ENCODE results near the gene ENAM.
A peak's percentile ranks its signal among the peaks of the same experiment; 100 is the strongest.
"Not testable (repeated sequence)": the region's sequence is repeated elsewhere in the genome, so short reads cannot be mapped to it uniquely, and the experiment has no call there.

ENAM gene

DNA sequence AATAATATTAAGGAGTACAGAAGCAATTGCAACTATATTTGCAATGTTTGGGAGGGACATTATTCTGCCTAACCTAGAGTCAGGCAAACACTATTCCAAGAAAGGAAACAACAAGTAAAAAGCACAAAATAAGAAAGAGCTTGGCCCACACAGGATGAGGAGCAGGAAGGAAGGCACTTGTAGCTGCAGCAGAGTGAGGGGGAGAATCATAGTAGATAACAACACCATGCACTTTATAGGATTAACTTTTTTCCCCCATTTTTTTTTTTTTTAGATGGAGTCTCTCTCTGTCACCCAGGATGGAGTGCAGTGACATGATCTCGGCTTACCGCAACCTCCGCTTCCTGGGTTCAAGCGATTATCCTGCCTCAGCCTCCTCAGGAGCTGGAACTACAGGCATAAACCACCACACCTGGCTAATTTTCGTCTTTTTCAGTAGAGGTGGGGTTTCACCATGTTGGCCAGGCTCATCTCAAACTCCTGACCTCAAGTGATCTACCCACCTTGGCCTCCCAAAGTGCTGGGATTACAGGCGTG lies 48.1 kb downstream of the ENAM start:
- no peaks in the 10 kb centered on the region for H3K4me1 Mint-ChIP-seq
- no peaks in the 10 kb centered on the region for H3K9me3 Mint-ChIP-seq
- H3K27ac Mint-ChIP-seq: no peak overlapping the region
- H3K27me3 Mint-ChIP-seq (ENCODE audit: low read depth, poor library complexity): peaks cover 11% of the 10 kb centered on the region
- no peak overlapping the region for H3K4me3 Mint-ChIP-seq
- no peak for DNase-seq
- TF ChIP-seq CTCF (IDR thresholded peaks at IDR 0.05): no peak
- no peaks in the 10 kb centered on the region for H3K36me3 Mint-ChIP-seq (ENCODE audit: low read depth)

GRCh38 chr4:70678383-70678999 lies 49.9 kb downstream of the ENAM start:
- TF ChIP-seq CTCF (IDR thresholded peaks at IDR 0.05): no peak
- H3K36me3 Mint-ChIP-seq (ENCODE audit: low read depth): no peaks in the 10 kb centered on the region
- H3K9me3 Mint-ChIP-seq: no peaks in the 10 kb centered on the region
- peaks cover 12% of the 10 kb centered on the region for H3K27me3 Mint-ChIP-seq (ENCODE audit: low read depth, poor library complexity)
- H3K4me3 Mint-ChIP-seq: no peak overlapping the region
- no peak for DNase-seq
- no peak overlapping the region for H3K27ac Mint-ChIP-seq
- H3K4me1 Mint-ChIP-seq: no peaks in the 10 kb centered on the region

- Mint-ChIP-seq H3K9me3 (no peaks in the 10 kb centered on the region), H3K27ac (no peak overlapping the region), H3K27me3 (ENCODE audit: low read depth, poor library complexity) (peaks cover 21% of the 10 kb centered on the region), H3K36me3 (ENCODE audit: low read depth) (no peaks in the 10 kb centered on the region), H3K4me3 (no peak overlapping the region), H3K4me1 (no peaks in the 10 kb centered on the region)
- TF ChIP-seq CTCF (IDR thresholded peaks at IDR 0.05): no peak
- no peak for DNase-seq
Observed at GRCh38 chr4:70680934-70681333, 52.4 kb downstream of the ENAM start.

- Mint-ChIP-seq H3K27me3 (ENCODE audit: low read depth, poor library complexity) (peaks cover 21% of the 10 kb centered on the region), H3K4me3 (no peak overlapping the region), H3K27ac (no peak overlapping the region), H3K4me1 (no peaks in the 10 kb centered on the region), H3K36me3 (ENCODE audit: low read depth) (no peaks in the 10 kb centered on the region), H3K9me3 (no peaks in the 10 kb centered on the region)
- no peak for DNase-seq
- no peak for TF ChIP-seq CTCF (IDR thresholded peaks at IDR 0.05)
Observed at GRCh38 chr4:70681704-70682103, 53.2 kb downstream of the ENAM start.

DNA sequence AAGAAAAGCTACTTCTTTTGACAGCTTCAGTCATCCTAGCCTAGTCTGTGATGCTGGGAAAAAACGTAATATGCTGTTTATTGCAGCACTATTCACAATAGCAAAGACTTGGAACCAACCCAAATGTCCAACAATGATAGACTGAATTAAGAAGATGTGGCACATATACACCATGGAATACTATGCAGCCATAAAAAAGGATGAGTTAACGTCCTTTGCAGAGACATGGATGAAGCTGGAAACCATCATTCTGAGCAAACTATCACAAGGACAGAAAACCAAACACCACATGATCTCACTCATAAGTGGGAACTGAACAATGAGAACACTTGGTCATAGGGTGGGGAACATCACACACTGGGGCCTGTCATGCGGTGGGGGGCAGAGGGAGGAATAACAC lies 53.6 kb downstream of the ENAM start:
- not testable (repeated sequence) for H3K4me3 Mint-ChIP-seq; DNase-seq; H3K36me3 Mint-ChIP-seq (ENCODE audit: low read depth); H3K4me1 Mint-ChIP-seq; H3K27ac Mint-ChIP-seq; H3K9me3 Mint-ChIP-seq
- H3K27me3 Mint-ChIP-seq (ENCODE audit: low read depth, poor library complexity): peaks cover 21% of the 10 kb centered on the region

DNA sequence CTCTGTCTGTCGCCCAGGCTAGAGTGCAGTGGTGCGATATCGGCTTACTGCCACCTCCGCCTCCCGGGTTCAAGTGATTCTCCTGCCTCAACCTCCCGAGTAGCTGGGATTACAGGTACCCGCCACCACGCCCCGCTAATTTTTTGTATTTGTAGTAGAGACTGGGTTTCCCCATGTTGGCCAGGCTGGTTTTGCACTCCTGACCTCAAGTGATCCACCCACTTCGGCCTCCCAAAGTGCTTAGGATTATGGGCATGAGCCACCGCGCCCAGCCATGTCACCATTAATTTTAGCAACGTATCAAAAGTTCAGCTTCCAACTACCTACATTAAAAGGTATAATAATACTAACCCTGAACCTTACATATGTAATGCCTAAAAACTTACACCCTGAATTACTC lies 58.8 kb downstream of the ENAM start:
- H3K9me3 Mint-ChIP-seq: no peaks in the 10 kb centered on the region
- no peak for TF ChIP-seq CTCF (IDR thresholded peaks at IDR 0.05)
- H3K27ac Mint-ChIP-seq: peak overlapping the region; percentile 100
- H3K36me3 Mint-ChIP-seq (ENCODE audit: low read depth): peaks cover 30% of the 10 kb centered on the region
- DNase-seq: no peak
- H3K27me3 Mint-ChIP-seq (ENCODE audit: low read depth, poor library complexity): peaks cover 17% of the 10 kb centered on the region
- H3K4me1 Mint-ChIP-seq: peaks cover 40% of the 10 kb centered on the region
- peak overlapping the region; percentile 99 for H3K4me3 Mint-ChIP-seq

All from nephron progenitor cell (in vitro differentiated cells).